IMR-90 (cell line): ENCODE data around the gene MCTP2.

Experiments used
- CTCF ChIP-seq: conservative IDR thresholded peaks from 2 replicates; pipeline ENCODE4 v1.5.1; 2012; ENCODE audit warnings: mild to moderate bottlenecking, low read depth, low read length, improper control_type of control experiment
- FOS ChIP-seq: fragments of 150-350 bp; IDR thresholded peaks from 2 replicates; pipeline ENCODE4 v1.6.1; 2016; ENCODE audit warnings: low read depth, low read length
- MAZ ChIP-seq: IDR thresholded peaks from 2 replicates; pipeline ENCODE4 v1.6.1; 2012; ENCODE audit warnings: low read depth, mild to moderate bottlenecking, low read length, improper control_type of control experiment, moderate library complexity, borderline replicate concordance
- MXI1 ChIP-seq: IDR thresholded peaks from 2 replicates; pipeline ENCODE4 v1.6.1; 2012; ENCODE audit warnings: low read depth, mild to moderate bottlenecking, low read length, moderate library complexity, borderline replicate concordance
- POLR2A ChIP-seq: IDR thresholded peaks from 2 replicates; pipeline ENCODE4 v1.6.1; 2012; ENCODE audit warnings: mild to moderate bottlenecking, low read depth, low read length
- SMC3 ChIP-seq: fragments of 150-350 bp; IDR thresholded peaks from 2 replicates; pipeline ENCODE4 v1.6.1; 2016; ENCODE audit warnings: low read depth, mild to moderate bottlenecking, antibody characterized with exemption, low read length, moderate library complexity

- TF ChIP-seq CTCF (no peak), MXI1 (no peak), MAZ (no peak), POLR2A (no peak), FOS (no peak), SMC3 (no peak)
Observed at GRCh38 chr15:94446441-94446840, 215.1 kb downstream of the MCTP2 start.
